Inferior parietal cortex (tissue), 1 donor: ENCODE data around the gene BANF2.
"Not testable (repeated sequence)": the region's sequence is repeated elsewhere in the genome, so short reads cannot be mapped to it uniquely, and the experiment has no call there.

Source experiments
- DNase-seq: peaks from one replicate; pipeline ENCODE4 v3.0.0-alpha.2; 2016; ENCODE audit errors: extremely low spot score

The BANF2 gene

GRCh38 chr20:17682889-17683198 is 16.9 kb upstream of the BANF2 start:
- no peak for DNase-seq

GRCh38 chr20:17683218-17684076 is 16.3 kb upstream of the BANF2 start:
- no peak for DNase-seq

- no peak for DNase-seq
Measured at GRCh38 chr20:17684077-17684888, 15.5 kb upstream of the BANF2 start.

GRCh38 chr20:17685168-17685567 is 14.6 kb upstream of the BANF2 start:
- DNase-seq, result no peak

- DNase-seq, result no peak
Measured at GRCh38 chr20:17687800-17688199, 12.0 kb upstream of the BANF2 start.

- DNase-seq, result no peak
Measured at GRCh38 chr20:17688965-17689364, 10.8 kb upstream of the BANF2 start.

GRCh38 chr20:17690144-17690543 is 9.6 kb upstream of the BANF2 start:
- DNase-seq, result no peak

- DNase-seq, result no peak
Measured at GRCh38 chr20:17691758-17692157, 8.0 kb upstream of the BANF2 start.

- no peak for DNase-seq
Measured at GRCh38 chr20:17693444-17694001, 6.2 kb upstream of the BANF2 start.

GRCh38 chr20:17694767-17695166 is 5.0 kb upstream of the BANF2 start:
- DNase-seq, result no peak

- no peak for DNase-seq
Measured at GRCh38 chr20:17696287-17696686, 3.5 kb upstream of the BANF2 start.

- no peak for DNase-seq
Measured at GRCh38 chr20:17697171-17697570, 2.6 kb upstream of the BANF2 start.

GRCh38 chr20:17698384-17698783 is 1.4 kb upstream of the BANF2 start:
- no peak for DNase-seq

- no peak for DNase-seq
Measured at GRCh38 chr20:17700637-17701036, 871 bp downstream of the BANF2 start.

GRCh38 chr20:17701826-17702225 is 2.1 kb downstream of the BANF2 start:
- no peak for DNase-seq

GRCh38 chr20:17704589-17705317 is 5.0 kb downstream of the BANF2 start:
- DNase-seq, result no peak

GRCh38 chr20:17705916-17706315 is 6.2 kb downstream of the BANF2 start:
- no peak for DNase-seq

GRCh38 chr20:17706632-17707031 is 6.9 kb downstream of the BANF2 start:
- DNase-seq, result no peak

GRCh38 chr20:17707951-17708350 is 8.2 kb downstream of the BANF2 start:
- not testable (repeated sequence) for DNase-seq

- DNase-seq, result no peak
Measured at GRCh38 chr20:17708675-17709360, 9.1 kb downstream of the BANF2 start.
